OCI-LY1 (cell line): ENCODE measurements around the gene ZNF648.

ENCODE experiments used
- CTCF ChIP-seq: fragments of 200-600 bp; sonication (generic), shearing (Covaris generic); IDR thresholded peaks from 2 replicates; pipeline ENCODE4 v1.5.1; 2017; ENCODE audit warnings: mild to moderate bottlenecking, antibody characterized with exemption, low read length, moderate library complexity, mixed read lengths
- EZH2 ChIP-seq: fragments of 200-600 bp; sonication (generic), shearing (Covaris generic); IDR thresholded peaks from 2 replicates; pipeline ENCODE4 v1.8.0; 2017; ENCODE audit warnings: borderline replicate concordance, mixed run types, mild to moderate bottlenecking, antibody characterized with exemption, low read length, moderate library complexity, mixed read lengths

- TF ChIP-seq CTCF: no peak
- TF ChIP-seq EZH2: no peak
These were observed 5.4 kb upstream of the ZNF648 start for GRCh38 chr1:182066934-182067333.
